ENCODE results near the gene NFAT5. TPM values are rescaled to one million over a fixed set of nuclear protein-coding genes. Genes with fewer than 3 reads are reported as not detected.

The NFAT5 gene
- total and polyA plus RNA-seq, 9 of the 15 experiments (the other 6 are each of a cell fraction or from before 2014, with no cell fraction given) = 0.78 to 20.5 (median 12.4) TPM

GRCh38 chr16:69726313-69727060, 160.7 kb downstream of the NFAT5 start, which contains the start of gene NQO1 (continued):
- TF ChIP-seq ZBTB1 (CRISPR knock-in tag; IDR thresholded peaks at IDR 0.05; ENCODE audit: borderline replicate concordance, low read depth) (0 out of 2 replicates have a peak, but pooled peaks have one; percentile 37), ZBTB7A (IDR thresholded peaks at IDR 0.05; ENCODE audit: borderline replicate concordance, control insufficient read depth, low read depth, low read length) (0 out of 2 replicates have a peak, but pooled peaks have one; percentile 35), ZNF668 (CRISPR knock-in tag; IDR thresholded peaks at IDR 0.05) (no peak), BACH1 (tag; IDR thresholded peaks at IDR 0.05) (peak; percentile 99), ATF1 (CRISPR knock-in tag; IDR thresholded peaks at IDR 0.05) (no peak), ATF1 (tag; IDR thresholded peaks at IDR 0.05) (peak; percentile 42), PRPF4 (IDR thresholded peaks at IDR 0.05; ENCODE audit: insufficient read depth, low read depth, low read length, poor library complexity, severe bottlenecking) (peak; percentile 68), GTF2F1 (IDR thresholded peaks at IDR 0.05; ENCODE audit: low read depth, low read length) (peak; percentile 88), E2F5 (CRISPR knock-in tag; IDR thresholded peaks at IDR 0.05) (no peak), RBM14 (IDR thresholded peaks at IDR 0.05; ENCODE audit: borderline replicate concordance, insufficient read depth, low read depth, low read length) (no peak), ZNF316 (IDR thresholded peaks at IDR 0.05) (peak; percentile 99), TEAD1 (CRISPR knock-in tag; IDR thresholded peaks at IDR 0.05) (peak in 1 of 2 experiments; percentile 89; a peak in 1 of 4 replicates), ETV5 (CRISPR knock-in tag; IDR thresholded peaks at IDR 0.05; ENCODE audit: low read depth) (peak; percentile 79), ELK3 (CRISPR knock-in tag; IDR thresholded peaks at IDR 0.05) (no peak), ZNF639 (CRISPR knock-in tag; conservative IDR thresholded peaks at IDR 0.05 in 1 of 2, IDR thresholded peaks at IDR 0.05 in 1 of 2) (peak in 1 of 2 experiments; percentile 30; a peak in 1 of 4 replicates), LEF1 (IDR thresholded peaks at IDR 0.05) (peak; percentile 85), CHD4 (IDR thresholded peaks at IDR 0.05; ENCODE audit: insufficient read depth, insufficient replicate concordance, low read depth, low read length, poor library complexity, severe bottlenecking) (peak; percentile 17), NFIX (CRISPR knock-in tag; IDR thresholded peaks at IDR 0.05; ENCODE audit: low read depth) (no peak), BRF2 (IDR thresholded peaks at IDR 0.05; ENCODE audit: borderline replicate concordance, insufficient read depth, insufficient read length) (no peak), HMBOX1 (IDR thresholded peaks at IDR 0.05) (0 out of 2 replicates have a peak, but pooled peaks have one; percentile 6)

All from K562 (cell line).